HG03565 (cell line): ENCODE measurements around the gene FEZF1.

Experiments used
- ATAC-seq: cut with Tn5 transposase; IDR thresholded peaks from one replicate; pipeline ENCODE4 v1.9.1; 2021; ENCODE audit warnings: mild to moderate bottlenecking, moderate library complexity; ENCODE audit not compliant: unreplicated experiment

The FEZF1 gene

GRCh38 chr7:122273117-122273516, 31.4 kb downstream of the FEZF1 start:
- no peak for ATAC-seq

DNA sequence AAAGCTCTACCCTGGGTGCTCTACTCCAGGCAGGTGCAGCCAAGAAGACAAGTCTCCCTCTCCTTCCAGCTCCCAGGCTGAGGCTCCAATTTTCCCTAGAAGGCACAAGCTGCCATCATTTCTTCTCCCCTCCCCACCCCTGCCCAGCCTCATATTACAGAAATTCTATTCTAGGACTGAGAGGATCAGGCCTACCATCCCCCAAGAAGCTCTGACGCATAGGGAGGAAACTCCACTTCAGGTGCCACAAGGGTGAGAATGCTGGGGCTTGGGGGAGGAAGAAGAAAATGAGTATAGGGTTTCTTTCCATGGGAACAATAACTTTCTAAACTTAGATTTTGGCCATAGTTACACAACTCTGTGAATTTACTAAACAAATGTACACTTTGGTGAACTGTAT, 35.3 kb downstream of the FEZF1 start:
- ATAC-seq, result no peak

DNA sequence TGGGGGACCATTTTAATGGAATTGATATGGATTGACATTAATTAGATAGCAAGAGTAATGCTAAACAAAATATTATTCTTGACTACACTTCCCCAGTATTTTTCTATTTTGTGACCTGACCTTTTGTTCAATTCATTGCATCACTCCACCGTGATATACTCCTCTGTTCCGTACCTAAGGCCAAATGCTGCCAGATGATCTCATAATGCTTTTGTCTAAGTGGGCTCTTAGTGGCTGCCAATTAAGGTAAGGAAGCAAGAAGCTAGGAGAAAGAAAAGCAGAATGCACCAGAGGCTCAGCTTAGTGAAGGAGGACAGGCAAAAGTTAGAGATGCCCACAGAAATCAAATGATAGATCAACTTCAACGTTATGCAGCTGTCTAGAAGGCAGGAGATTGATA, 36.4 kb downstream of the FEZF1 start:
- no peak for ATAC-seq

DNA sequence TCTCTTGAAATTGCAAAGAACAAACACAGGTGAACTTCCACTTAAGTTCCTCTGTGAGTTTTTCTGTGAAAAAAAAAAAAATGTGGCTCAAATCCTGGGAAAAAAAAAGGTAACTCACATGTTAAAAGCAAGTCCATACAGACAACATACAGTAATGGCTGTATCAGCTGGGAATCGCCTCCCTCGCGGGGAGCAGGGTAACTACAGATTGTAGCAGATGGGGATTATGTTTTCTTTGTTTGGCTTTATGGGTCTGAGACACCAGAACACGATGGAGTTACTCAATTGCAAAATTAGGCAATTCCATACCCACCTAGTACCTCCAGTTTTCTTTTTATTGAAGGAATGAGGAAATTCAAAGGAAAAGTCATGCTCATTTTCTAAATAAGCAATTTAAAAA, 42.3 kb downstream of the FEZF1 start:
- no peak for ATAC-seq

- no peak for ATAC-seq
Observed at GRCh38 chr7:122261442-122261841, 43.1 kb downstream of the FEZF1 start.

- no peak for ATAC-seq
Observed at GRCh38 chr7:122261016-122261415, 43.5 kb downstream of the FEZF1 start.

DNA sequence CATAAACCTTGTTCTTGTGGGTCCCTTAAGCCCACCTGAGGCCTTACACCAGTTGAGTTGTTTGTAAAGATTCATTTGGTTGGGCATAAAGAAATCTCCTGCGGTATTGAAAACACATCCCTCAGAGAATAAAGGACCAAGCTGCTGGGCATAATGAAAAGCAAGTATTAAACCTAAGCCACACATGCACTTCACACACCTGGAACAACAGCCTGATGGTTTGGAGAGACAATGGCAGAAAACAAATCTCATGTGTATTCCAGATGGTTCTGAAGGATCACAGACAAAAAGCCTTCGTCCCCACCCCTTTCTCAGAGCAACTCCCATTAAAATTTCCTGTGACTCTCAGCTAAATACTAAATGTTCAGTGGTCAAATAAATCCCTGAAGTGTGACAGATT, 44.2 kb downstream of the FEZF1 start:
- ATAC-seq, result no peak

- ATAC-seq, result no peak
Observed at GRCh38 chr7:122258971-122259370, 45.6 kb downstream of the FEZF1 start.

- no peak for ATAC-seq
Observed at GRCh38 chr7:122257056-122257455, 47.5 kb downstream of the FEZF1 start.

DNA sequence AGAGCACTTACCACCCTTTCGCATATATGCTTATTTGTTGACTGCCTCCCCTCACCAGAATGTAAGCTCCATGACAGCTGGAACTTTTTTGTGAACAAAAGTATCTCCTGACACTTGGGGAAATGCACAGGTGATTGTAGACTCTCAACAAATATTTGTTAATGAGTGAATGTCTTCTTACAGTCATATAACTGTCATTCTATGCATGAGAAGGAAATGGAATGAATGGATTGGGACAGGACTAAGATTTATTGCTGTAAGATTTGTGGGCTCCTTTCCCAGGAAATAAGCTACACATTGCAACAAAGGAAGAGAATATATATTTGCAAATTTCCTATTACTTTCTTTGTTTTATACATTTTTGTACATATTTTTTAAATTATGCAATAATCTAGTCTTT, 48.5 kb downstream of the FEZF1 start:
- no peak for ATAC-seq

- no peak for ATAC-seq
Observed at GRCh38 chr7:122255454-122255853, 49.1 kb downstream of the FEZF1 start.
